Measurements from ENCODE around the gene CCDC59. TPM values are rescaled to one million over a fixed set of nuclear protein-coding genes. Genes with fewer than 3 reads are reported as not detected.

Gene CCDC59
- total RNA-seq, 2 experiments from 2014 or later, result 186 to 204 TPM

DNA sequence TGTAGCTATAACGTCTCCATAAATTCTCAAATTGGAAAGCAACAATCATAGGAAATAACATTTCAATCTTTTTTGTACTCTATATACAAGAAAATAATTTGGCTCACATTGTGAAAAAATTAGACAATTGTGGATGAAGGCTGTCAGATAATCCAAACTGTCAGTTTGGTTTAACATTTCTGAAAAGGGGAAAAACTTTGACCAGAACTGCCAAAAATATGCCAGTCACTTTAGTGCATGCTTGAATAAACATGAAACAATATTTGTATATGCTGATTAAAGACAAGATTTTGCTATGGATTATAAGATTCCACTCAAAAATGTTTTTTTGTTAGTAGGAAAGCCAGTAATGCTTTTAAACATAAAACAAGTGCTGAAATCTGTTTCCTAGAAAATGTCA lies 38.9 kb downstream of the CCDC59 start:
- Mint-ChIP-seq H3K27ac (no peak overlapping the region), H3K27me3 (peaks cover 6% of the 10 kb centered on the region), H3K36me3 (ENCODE audit: low read depth) (no peaks in the 10 kb centered on the region), H3K4me1 (ENCODE audit: low read depth) (no peaks in the 10 kb centered on the region), H3K9me3 (no peaks in the 10 kb centered on the region), H3K4me3 (no peak overlapping the region)
- DNase-seq (no peak), ATAC-seq (ENCODE audit: poor library complexity) (no peak)
- TF ChIP-seq, protein P1, sequence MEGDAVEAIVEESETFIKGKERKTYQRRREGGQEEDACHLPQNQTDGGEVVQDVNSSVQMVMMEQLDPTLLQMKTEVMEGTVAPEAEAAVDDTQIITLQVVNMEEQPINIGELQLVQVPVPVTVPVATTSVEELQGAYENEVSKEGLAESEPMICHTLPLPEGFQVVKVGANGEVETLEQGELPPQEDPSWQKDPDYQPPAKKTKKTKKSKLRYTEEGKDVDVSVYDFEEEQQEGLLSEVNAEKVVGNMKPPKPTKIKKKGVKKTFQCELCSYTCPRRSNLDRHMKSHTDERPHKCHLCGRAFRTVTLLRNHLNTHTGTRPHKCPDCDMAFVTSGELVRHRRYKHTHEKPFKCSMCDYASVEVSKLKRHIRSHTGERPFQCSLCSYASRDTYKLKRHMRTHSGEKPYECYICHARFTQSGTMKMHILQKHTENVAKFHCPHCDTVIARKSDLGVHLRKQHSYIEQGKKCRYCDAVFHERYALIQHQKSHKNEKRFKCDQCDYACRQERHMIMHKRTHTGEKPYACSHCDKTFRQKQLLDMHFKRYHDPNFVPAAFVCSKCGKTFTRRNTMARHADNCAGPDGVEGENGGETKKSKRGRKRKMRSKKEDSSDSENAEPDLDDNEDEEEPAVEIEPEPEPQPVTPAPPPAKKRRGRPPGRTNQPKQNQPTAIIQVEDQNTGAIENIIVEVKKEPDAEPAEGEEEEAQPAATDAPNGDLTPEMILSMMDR (IDR thresholded peaks at IDR 0.05), result no peak
- H3K9me3 ChIP-seq (ENCODE audit: control insufficient read depth in 1 of 2, insufficient read depth in 1 of 2, low read length in 2 of 2), result peaks cover 0 to 4% of the 10 kb centered on the region in 2 experiments
- CTCF ChIA-PET, result no interaction called here
- H3K4me1 ChIP-seq (ENCODE audit: insufficient read depth, low read length), result no peaks in the 10 kb centered on the region
- H3K27me3 ChIP-seq (ENCODE audit: control insufficient read depth in 1 of 2, insufficient read depth in 2 of 2, low read length in 2 of 2), result no peaks in the 10 kb centered on the region
- H3K36me3 ChIP-seq (ENCODE audit: insufficient read depth, low read length), result no peaks in the 10 kb centered on the region
- H3K4me3 ChIP-seq (ENCODE audit: low read length), result no peak overlapping the region
- intact Hi-C loops (cut with DNase I, micrococcal nuclease), result no loop called here
- H3K27ac ChIP-seq (ENCODE audit: low read depth in 1 of 2, low read length in 2 of 2), result no peak overlapping the region
- POLR2A ChIA-PET, result no interaction called here

DNA sequence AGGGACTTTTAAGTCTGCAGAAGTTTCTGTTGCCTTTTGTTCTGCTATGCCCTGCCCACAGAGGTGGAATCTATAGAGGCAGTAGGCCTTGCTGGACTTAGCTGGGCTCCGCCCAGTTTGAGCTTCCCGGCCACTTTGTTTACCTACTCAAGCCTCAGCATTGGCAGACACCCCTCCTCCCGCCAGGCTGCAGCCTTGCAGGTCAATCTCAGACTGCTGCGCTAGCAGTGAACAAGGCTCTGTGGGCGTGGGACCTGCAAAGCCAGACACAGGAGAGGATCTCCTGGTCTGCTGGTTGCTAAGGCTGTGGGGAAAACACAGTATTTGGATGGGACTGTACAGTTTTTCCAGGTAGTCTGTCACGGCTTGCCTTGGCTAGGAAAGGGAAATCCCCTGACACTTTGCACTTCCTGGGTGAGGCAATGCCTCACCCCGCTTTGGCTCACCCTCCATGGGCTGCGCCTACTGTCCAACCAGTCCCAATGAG lies 43.7 kb downstream of the CCDC59 start:
- Mint-ChIP-seq H3K36me3 (ENCODE audit: low read depth) (no peaks in the 10 kb centered on the region), H3K4me1 (ENCODE audit: low read depth) (no peaks in the 10 kb centered on the region), H3K27ac (no peak overlapping the region), H3K27me3 (peaks cover 5% of the 10 kb centered on the region), H3K9me3 (peaks cover 5% of the 10 kb centered on the region), H3K4me3 (no peak overlapping the region)
- no peak for ATAC-seq (ENCODE audit: poor library complexity)
- no peak for DNase-seq
- Histone ChIP-seq H3K36me3 (ENCODE audit: insufficient read depth, low read length) (no peaks in the 10 kb centered on the region), H3K27ac (ENCODE audit: low read depth in 1 of 2, low read length in 2 of 2) (no peak overlapping the region), H3K9me3 (ENCODE audit: control insufficient read depth in 1 of 2, insufficient read depth in 1 of 2, low read length in 2 of 2) (peaks cover 0 to 5% of the 10 kb centered on the region in 2 experiments), H3K4me1 (ENCODE audit: insufficient read depth, low read length) (no peaks in the 10 kb centered on the region), H3K4me3 (ENCODE audit: low read length) (no peak overlapping the region), H3K27me3 (ENCODE audit: control insufficient read depth in 1 of 2, insufficient read depth in 2 of 2, low read length in 2 of 2) (no peaks in the 10 kb centered on the region)
- POLR2A ChIA-PET, result no interaction called here
- intact Hi-C loops (cut with DNase I, micrococcal nuclease), result no loop called here
- TF ChIP-seq, protein P1 (IDR thresholded peaks at IDR 0.05), result no peak
- CTCF ChIA-PET, result no interaction called here

Other genes starting within 250 kb of the CCDC59 start
- gene METTL25, start 142 bp upstream of the CCDC59 start, total RNA-seq, result 10 to 100 TPM; 12.4 to 12.6 TPM

All from CD4-positive, alpha-beta T cell (primary cell).